Measurements from ENCODE around the gene KRTAP10-12.
"Not testable (repeated sequence)": the region's sequence is repeated elsewhere in the genome, so short reads cannot be mapped to it uniquely, and the experiment has no call there.

The KRTAP10-12 gene, protein sequence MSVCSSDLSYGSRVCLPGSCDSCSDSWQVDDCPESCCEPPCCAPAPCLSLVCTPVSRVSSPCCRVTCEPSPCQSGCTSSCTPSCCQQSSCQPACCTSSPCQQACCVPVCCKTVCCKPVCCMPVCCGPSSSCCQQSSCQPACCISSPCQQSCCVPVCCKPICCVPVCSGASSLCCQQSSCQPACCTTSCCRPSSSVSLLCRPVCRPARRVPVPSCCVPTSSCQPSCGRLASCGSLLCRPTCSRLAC

DNA sequence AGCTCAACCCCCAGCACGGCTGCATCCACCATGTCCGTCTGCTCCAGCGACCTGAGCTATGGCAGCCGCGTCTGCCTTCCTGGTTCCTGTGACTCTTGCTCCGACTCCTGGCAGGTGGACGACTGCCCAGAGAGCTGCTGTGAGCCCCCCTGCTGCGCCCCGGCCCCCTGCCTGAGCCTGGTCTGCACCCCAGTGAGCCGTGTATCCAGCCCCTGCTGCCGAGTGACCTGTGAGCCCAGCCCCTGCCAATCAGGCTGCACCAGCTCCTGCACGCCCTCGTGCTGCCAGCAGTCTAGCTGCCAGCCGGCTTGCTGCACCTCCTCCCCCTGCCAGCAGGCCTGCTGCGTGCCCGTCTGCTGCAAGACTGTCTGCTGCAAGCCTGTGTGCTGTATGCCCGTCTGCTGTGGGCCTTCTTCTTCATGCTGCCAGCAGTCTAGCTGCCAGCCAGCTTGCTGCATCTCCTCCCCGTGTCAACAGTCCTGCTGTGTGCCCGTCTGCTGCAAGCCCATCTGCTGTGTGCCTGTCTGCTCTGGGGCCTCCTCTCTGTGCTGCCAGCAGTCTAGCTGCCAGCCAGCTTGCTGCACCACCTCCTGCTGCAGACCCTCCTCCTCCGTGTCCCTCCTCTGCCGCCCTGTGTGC lies at the start of gene KRTAP10-12:
TSS of gene KRTAP10-12 (plus strand) at position 1 of the 639 bp plus-strand sequence. CDS start at position 31, 30 bp downstream.
- not testable (repeated sequence) for DNase-seq

- no peak for DNase-seq
These were observed 49.8 kb upstream of the KRTAP10-12 start for GRCh38 chr21:44647222-44647552.

GRCh38 chr21:44648557-44649311 lies 48.2 kb upstream of the KRTAP10-12 start:
- no peak for DNase-seq

DNA sequence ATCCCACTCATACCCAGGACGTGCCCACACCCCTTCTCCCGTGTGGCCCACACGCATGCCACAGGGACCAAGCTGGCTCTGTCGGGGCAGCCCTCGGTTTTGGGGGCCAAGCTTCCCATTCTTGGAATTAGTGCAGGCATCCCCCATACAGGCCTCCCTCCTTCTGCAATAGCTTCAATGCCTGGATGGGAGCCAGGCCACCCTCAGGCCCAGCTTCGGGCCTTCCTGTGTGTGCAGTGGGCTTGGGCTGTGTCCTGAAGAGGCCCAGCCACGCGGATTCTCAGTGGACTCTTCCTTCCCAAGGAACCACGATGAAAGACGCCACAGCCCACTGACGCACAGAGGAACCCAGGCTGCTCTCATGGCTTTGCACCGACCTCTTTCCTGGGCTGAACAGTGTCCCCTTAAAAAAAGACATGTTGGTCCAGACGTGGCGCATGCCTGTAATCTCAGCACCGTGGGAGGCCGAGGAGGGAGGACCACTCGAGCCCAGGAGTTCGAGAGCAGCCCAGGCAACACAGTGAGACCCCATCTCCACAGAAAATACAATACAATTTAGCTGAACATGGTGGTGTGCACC lies 47.4 kb upstream of the KRTAP10-12 start:
- no peak for DNase-seq

DNA sequence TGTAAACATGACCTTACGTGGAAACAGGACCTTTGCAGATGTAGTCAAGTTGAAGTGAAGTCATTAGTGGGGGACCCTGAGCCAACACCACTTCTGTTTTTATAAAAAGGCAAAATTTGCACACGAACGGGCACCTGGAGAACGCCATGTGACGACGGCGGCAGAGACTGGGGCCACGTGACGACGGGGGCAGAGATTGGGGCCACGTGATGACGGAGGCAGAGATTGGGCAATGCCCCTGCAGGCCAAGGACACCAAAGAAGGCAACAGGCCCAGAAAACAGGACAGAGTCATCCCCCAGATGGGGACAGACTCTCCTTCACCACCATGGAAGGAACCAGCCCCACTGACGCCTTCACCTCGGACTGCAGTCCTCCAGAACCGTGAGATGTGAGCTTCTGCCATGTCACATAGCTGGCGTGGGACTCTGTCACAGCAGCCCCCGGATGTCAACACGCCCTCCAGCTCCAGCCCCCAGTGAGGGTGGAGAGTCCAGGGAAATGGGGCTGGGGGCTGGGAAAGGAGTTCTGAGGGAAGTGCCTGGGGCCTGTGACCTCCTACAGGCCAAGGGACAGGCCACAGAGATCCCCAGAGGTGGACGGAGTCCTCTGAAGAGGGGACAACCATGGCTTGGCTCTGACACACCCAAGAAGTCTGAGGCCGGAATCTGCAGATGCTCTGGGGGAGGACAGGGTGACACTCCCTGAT lies 46.6 kb upstream of the KRTAP10-12 start:
- DNase-seq = no peak

DNA sequence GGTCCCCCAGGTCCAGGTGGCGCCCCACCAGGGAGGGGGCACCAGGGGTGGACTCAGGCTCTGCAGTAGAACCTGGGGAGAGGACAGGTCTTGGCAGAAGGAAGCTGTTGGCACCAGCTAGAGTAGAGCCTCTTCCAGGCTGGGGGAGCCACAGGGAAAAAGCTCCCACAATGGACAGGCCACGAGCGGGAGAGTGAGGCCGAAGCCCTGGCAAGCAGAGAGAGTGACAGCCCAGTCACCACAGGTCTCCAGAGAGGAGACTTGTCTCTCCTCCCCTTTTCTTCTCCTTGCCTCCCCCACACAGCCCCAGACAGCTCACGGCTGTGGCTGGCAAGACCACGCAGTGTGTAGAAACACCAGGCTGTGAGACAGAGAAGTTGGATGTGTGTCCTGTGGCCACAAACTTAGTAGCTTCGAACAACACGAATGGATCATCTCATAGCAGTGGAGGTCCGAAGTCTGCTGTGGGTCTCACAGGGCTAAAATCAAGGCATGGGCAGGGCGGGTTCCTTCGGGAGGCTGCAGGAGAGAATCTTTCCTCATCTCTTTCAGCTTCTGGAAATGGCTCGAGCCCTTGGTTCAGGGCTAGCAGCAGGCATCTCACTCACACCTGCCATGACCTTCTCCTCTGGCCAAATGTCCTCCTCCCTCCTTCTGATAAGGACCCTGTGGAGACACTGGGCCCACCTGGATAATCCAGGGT lies 45.8 kb upstream of the KRTAP10-12 start:
- DNase-seq = no peak

- no peak for DNase-seq
These were observed 43.8 kb upstream of the KRTAP10-12 start for GRCh38 chr21:44653123-44653522.

GRCh38 chr21:44653656-44654575 lies 43.1 kb upstream of the KRTAP10-12 start:
- no peak for DNase-seq

GRCh38 chr21:44654576-44655175 lies 42.3 kb upstream of the KRTAP10-12 start, which contains the start of gene KRTAP12-4:
Gene KRTAP12-4 (minus strand): TSS chr21:44654659. CDS start chr21:44654614, 45 bp downstream.
- DNase-seq = no peak

GRCh38 chr21:44656868-44657267 lies 40.1 kb upstream of the KRTAP10-12 start:
- no peak for DNase-seq

DNA sequence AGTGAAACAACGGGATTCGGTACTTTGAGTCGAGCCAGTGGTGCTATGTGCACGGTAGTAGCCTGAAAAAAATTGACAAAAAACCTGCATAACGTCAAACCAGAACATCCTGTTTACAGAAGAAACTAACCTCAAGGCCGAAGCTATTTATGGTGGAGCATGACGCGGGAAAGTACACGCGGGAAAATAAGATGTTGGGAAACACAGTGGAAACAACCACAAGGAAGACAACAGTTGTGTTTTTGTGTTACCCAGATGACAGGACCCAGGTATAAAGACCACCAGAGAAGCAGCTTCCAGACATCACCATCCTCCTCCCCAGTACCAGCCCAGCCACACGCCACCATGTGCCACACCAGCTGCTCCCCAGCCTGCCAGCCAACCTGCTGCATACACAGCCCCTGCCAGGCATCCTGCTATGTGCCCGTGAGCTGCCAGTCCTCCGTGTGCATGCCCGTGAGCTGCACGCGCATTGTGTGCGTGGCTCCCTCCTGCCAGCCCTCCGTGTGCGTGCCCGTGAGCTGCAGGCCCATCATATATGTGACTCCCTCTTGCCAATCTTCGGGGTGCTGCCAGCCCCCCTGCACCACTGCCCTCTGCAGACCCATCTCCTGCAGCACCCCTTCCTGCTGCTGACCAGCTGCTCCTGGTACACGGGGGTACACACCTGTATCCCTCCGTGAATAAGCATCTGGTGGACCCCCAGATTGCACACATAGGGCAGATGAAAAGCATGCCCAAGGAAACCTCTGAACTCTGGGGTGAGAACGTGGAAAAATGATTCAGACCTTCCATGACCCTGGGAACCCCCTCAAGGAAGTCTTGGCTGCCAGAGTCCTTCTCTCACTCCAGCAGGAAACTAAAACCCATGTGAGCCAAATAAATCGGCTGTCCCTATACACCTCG lies 39.1 kb upstream of the KRTAP10-12 start, which contains the start of gene KRTAP12-3:
TSS of gene KRTAP12-3 (plus strand) at position 298 of the 906 bp plus-strand sequence. CDS start at position 346, 48 bp downstream.
- DNase-seq = no peak

DNA sequence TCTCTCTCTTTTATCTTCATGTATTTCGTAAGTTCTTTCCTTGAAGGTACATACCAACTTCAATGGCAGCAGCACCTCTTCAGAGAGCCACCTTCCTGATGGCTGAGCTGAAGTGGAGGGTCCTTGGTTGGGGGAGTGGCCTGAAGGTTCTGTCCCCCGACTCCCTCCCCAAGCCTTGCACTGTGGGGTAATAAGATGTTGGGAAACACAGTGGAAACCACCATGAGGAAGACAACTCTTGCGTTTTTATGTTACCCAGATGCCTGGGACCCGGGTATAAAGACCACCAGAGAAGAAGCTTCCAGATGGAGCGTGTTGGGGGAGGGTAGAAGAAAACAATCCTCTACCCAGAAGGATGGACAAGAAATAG lies 38.4 kb upstream of the KRTAP10-12 start:
- DNase-seq = no peak

DNA sequence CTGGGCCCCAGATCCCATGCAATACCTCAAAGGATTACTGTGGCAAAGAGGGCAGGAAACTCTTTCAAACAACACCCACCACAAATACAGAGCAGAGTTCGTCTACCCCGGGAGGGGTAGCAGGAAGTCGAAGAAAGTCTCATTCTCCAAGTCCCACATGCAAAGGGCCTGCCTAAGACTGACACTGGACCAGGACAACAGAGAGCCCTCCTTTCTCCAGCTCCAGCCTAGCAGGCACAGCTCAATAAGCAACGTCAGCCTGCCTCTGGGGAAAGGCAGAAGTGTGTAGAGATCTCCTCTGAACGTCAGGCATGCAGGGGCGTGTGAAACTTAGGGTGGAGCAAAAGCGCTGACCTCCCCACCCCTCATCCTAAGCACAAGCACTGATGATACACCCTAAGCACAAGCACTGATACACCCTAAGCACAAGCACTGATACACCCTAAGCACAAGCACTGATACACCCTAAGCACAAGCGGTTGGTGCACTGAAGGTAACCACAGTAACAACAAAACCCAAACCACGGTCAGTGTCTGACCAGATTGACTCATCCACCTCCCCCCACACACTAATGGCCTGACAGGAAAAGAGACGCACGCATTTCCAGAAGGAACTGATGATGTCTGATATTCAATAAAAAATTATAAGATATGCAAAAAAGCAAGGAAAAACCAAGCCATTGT lies 37.9 kb upstream of the KRTAP10-12 start:
- DNase-seq = no peak

GRCh38 chr21:44661567-44661966 lies 35.4 kb upstream of the KRTAP10-12 start:
- not testable (repeated sequence) for DNase-seq

DNA sequence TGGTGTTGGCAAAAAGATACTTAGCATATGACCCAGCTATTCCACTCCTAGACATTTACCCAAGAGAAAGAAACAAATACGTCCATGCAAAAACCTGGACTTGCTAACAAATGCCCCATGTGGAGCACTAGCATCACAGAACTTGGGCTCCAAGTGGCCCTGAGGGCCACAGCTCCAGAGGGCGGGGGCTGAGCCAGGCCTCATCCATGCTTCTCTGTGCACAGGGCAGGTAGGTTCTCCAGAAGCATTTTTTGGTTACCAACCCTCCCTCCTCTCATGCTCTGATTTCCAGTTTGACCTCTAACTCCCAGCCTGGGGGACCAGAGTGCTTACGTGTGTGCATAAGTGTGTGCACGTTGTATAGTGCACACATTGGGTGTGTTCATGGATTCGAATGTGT lies 32.3 kb upstream of the KRTAP10-12 start:
- DNase-seq = no peak

- DNase-seq = no peak
These were observed 30.3 kb upstream of the KRTAP10-12 start, which contains the start of gene KRTAP12-2 for GRCh38 chr21:44666401-44667320. Gene KRTAP12-2 (minus strand): TSS chr21:44666927. CDS start chr21:44666886, 41 bp downstream.

GRCh38 chr21:44667612-44668011 lies 29.4 kb upstream of the KRTAP10-12 start:
- no peak for DNase-seq
